GM12878 (cell line): Measurements from ENCODE around the gene CACNA1E. TPM values are rescaled to one million over a fixed set of nuclear protein-coding genes. Genes with fewer than 3 reads are reported as not detected.

Experiments used
- ATAC-seq: fragments of 200-7000 bp; cut with Tn5 transposase; 3 replicates; pipeline ENCODE4 v1.9.1; 2020; ENCODE audit warnings: mild to moderate bottlenecking, moderate library complexity
- BruUV-seq: library from RNA; stranded (reverse); fragments of 400-500 nt; replicated peaks from 2 replicates; lab custom pipeline; 2021; lab: Mats Ljungman, UMichigan
- CTCF ChIA-PET: fragments of 300-600 bp; sonication (Branson Sonifier 250); formaldehyde crosslinking; extraction: SDS; loops from one replicate; lab custom pipeline; 2021; ENCODE audit warnings: inconsistent platforms; lab: Yijun Ruan, JAX
- POLR2A ChIA-PET: fragments of 350-600 bp; formaldehyde crosslinking; extraction: SDS; loops from one replicate; lab custom pipeline; 2021; ENCODE audit warnings: inconsistent platforms; lab: Charles Lee
- RAD21 ChIA-PET: fragments of 300-600 bp; sonication (Branson Sonifier 250); formaldehyde crosslinking; loops from one replicate; lab custom pipeline; 2023; ENCODE audit warnings: antibody characterized with exemption; ENCODE audit not compliant: unreplicated experiment; lab: Charles Lee
- SMC1A ChIA-PET: fragments of 300-600 bp; sonication (Branson Sonifier 250); formaldehyde crosslinking; loops from one replicate; lab custom pipeline; 2023; ENCODE audit not compliant: unreplicated experiment, uncharacterized antibody; lab: Charles Lee
- DNase-seq: peaks from one replicate; pipeline ENCODE4 v3.0.0-alpha.2; 2011; ENCODE audit warnings: low read depth, low spot score
- FAIRE-seq: peaks from 3 replicates; lab custom pipeline; 2011; peaks lifted over from hg19 to GRCh38; lab: Jason Lieb, UNC
- H2AFZ ChIP-seq: 2 replicates; pipeline ENCODE4 v1.6.0; 2011; ENCODE audit warnings: low read depth, low read length, control low read depth; ENCODE audit not compliant: control insufficient read depth
- H3K27ac ChIP-seq: 2 replicates; pipeline ENCODE4 v1.5.1; 2011; ENCODE audit warnings: control low read depth; ENCODE audit not compliant: control insufficient read depth, insufficient read depth
- H3K27me3 ChIP-seq, 2 experiments: replicated peaks in 1 of 2; 2 replicates each; pipeline versions ENCODE4 v1.6.0 to v1.6.1; 2011; ENCODE audit warnings: low read length in 1 of 2; ENCODE audit not compliant: control insufficient read depth in 2 of 2, insufficient read depth in 2 of 2
- H3K36me3 ChIP-seq, 2 experiments: 2 replicates each; pipeline ENCODE4 v1.5.1; 2011; ENCODE audit warnings: low read length in 1 of 2; ENCODE audit not compliant: control insufficient read depth in 2 of 2, insufficient read depth in 2 of 2
- H3K4me1 ChIP-seq: 2 replicates; pipeline ENCODE4 v1.6.1; 2011; ENCODE audit warnings: mild to moderate bottlenecking, low read length, moderate library complexity, mixed read lengths; ENCODE audit not compliant: control insufficient read depth, insufficient read depth
- H3K4me2 ChIP-seq: 2 replicates; pipeline ENCODE4 v1.6.0; 2011; ENCODE audit warnings: control low read depth; ENCODE audit not compliant: control insufficient read depth, insufficient read depth
- H3K4me3 ChIP-seq: fragments of 200-600 bp; sonication (generic); 2 replicates; pipeline ENCODE4 v1.5.1; 2016
- H3K79me2 ChIP-seq: 2 replicates; pipeline ENCODE4 v1.6.0; 2011; ENCODE audit warnings: low read length; ENCODE audit not compliant: control insufficient read depth, insufficient read depth
- H3K9ac ChIP-seq: 2 replicates; pipeline ENCODE4 v1.8.0; 2011; ENCODE audit warnings: low read length, control low read depth, mixed read lengths; ENCODE audit not compliant: control insufficient read depth, insufficient read depth
- H3K9me3 ChIP-seq: replicated peaks from 3 replicates; pipeline ENCODE4 v1.5.1; 2011; ENCODE audit warnings: mild to moderate bottlenecking, low read length; ENCODE audit not compliant: control insufficient read depth, insufficient read depth
- H4K20me1 ChIP-seq: 2 replicates; pipeline ENCODE4 v1.6.0; 2011; ENCODE audit not compliant: control insufficient read depth, insufficient read depth
- FOXM1 ChIP-seq: IDR thresholded peaks from 2 replicates; pipeline ENCODE4 v1.6.1; 2012; ENCODE audit warnings: low read depth, mild to moderate bottlenecking, inconsistent platforms, low read length, moderate library complexity
- HSF1 ChIP-seq: fragments of 150-350 bp; IDR thresholded peaks from 2 replicates; pipeline ENCODE4 v1.6.1; 2014; ENCODE audit warnings: mild to moderate bottlenecking, low read depth, low read length
- JUNB ChIP-seq: IDR thresholded peaks from 2 replicates; pipeline ENCODE4 v1.6.1; 2016; ENCODE audit warnings: antibody characterized with exemption, mild to moderate bottlenecking
- KAT2A ChIP-seq: conservative IDR thresholded peaks from 2 replicates; pipeline ENCODE4 v1.6.1; 2011; ENCODE audit warnings: low read depth, low read length; ENCODE audit not compliant: control insufficient read depth
- PAX8 ChIP-seq: fragments of 450-650 bp; IDR thresholded peaks from 2 replicates; pipeline ENCODE4 v1.6.1; 2017; ENCODE audit warnings: mild to moderate bottlenecking, moderate library complexity
- POLR2AphosphoS2 ChIP-seq: IDR thresholded peaks from 2 replicates; pipeline ENCODE4 v1.6.1; 2011; ENCODE audit warnings: low read depth, mild to moderate bottlenecking, low read length, improper control_type of control experiment, moderate library complexity
- SIN3A ChIP-seq: IDR thresholded peaks from 2 replicates; pipeline ENCODE4 v1.6.1; 2012; ENCODE audit warnings: low read depth, low read length, improper control_type of control experiment
- SMAD5 ChIP-seq: IDR thresholded peaks from 2 replicates; pipeline ENCODE4 v1.6.1; 2016; ENCODE audit warnings: antibody characterized with exemption, low read depth
- SMC3 ChIP-seq: IDR thresholded peaks from 2 replicates; pipeline ENCODE4 v1.6.1; 2011; ENCODE audit warnings: low read length, improper control_type of control experiment, borderline replicate concordance
- ZBTB11 ChIP-seq: fragments of 450-650 bp; formaldehyde crosslinking; IDR thresholded peaks from 2 replicates; pipeline ENCODE4 v1.5.0; 2022; ENCODE audit warnings: mild to moderate bottlenecking, missing genetic modification characterization
- WGBS: methylation state at CpG from one replicate; pipeline ENCODE4 v1.1.6; 2016; ENCODE audit warnings: low lambda C conversion rate; ENCODE audit not compliant: insufficient replicate concordance, insufficient coverage; ENCODE audit errors: missing lambda C conversion rate; 5-methylcytosine and 5-hydroxymethylcytosine counted together
- in situ Hi-C: fragments of 300-500 bp; cut with MboI; formaldehyde crosslinking; loops from 9 replicates; pipeline ENCODE4 v1.14.3; 2018; ENCODE audit warnings: mixed read lengths
- intact Hi-C: fragments of 100-400 bp; cut with micrococcal nuclease; formaldehyde crosslinking; loops from one replicate; pipeline ENCODE4 v1.14.2; 2022; ENCODE audit not compliant: unreplicated experiment
- polyA plus RNA-seq, 11 experiments: library from polyadenylated mRNA; depleted of rRNA in 4 of 11; unstranded in 6 of 11; stranded (reverse) in 5 of 11; fragments of >200 nt; fragmentation: Nextera tagmentation in 4 of 11; fragmentation: Illumina TruSeq in 1 of 11; extraction: Ambion mirVana in 4 of 11; extraction: Trizol in 1 of 11; gene quantifications; 1 replicate in 1 of 11; 2 replicates in 10 of 11; pipeline versions ENCODE4 v1.2.1 to v1.2.3, GENCODE V29; 2011 to 2016; ENCODE audit warnings: inconsistent platforms in 2 of 11, missing spikeins in 2 of 11, low read depth in 1 of 11
- total RNA-seq, 4 experiments: library from RNA; depleted of rRNA in 3 of 4; stranded (reverse); fragments of >200 nt in 3 of 4; fragmentation: Illumina TruSeq in 1 of 4; extraction: Trizol in 1 of 4; gene quantifications; 2 replicates each; pipeline versions ENCODE4 v1.2.1 to v1.2.3, GENCODE V29; 2013 to 2021
- TF ChIP-seq, protein P1 (sequence below): IDR thresholded peaks from 2 replicates; pipeline ENCODE4 v1.6.1; 2012; ENCODE audit warnings: low read depth, low read length, improper control_type of control experiment
- TF ChIP-seq, protein P2 (sequence below): IDR thresholded peaks from 2 replicates; pipeline ENCODE4 v1.6.1; 2011; ENCODE audit warnings: low read depth, mild to moderate bottlenecking, low read length, moderate library complexity, borderline replicate concordance; ENCODE audit errors: extremely low read depth
- TF ChIP-seq, protein P3 (sequence below): fragments of 450-650 bp; IDR thresholded peaks from 2 replicates; pipeline ENCODE4 v1.6.1; 2016; ENCODE audit warnings: mild to moderate bottlenecking

The CACNA1E gene
- total and polyA plus RNA-seq, 10 of the 15 experiments (the other 5 are each of a cell fraction or from before 2014, with no cell fraction given): 0.57 to 22.0 (median 8.5) TPM

DNA sequence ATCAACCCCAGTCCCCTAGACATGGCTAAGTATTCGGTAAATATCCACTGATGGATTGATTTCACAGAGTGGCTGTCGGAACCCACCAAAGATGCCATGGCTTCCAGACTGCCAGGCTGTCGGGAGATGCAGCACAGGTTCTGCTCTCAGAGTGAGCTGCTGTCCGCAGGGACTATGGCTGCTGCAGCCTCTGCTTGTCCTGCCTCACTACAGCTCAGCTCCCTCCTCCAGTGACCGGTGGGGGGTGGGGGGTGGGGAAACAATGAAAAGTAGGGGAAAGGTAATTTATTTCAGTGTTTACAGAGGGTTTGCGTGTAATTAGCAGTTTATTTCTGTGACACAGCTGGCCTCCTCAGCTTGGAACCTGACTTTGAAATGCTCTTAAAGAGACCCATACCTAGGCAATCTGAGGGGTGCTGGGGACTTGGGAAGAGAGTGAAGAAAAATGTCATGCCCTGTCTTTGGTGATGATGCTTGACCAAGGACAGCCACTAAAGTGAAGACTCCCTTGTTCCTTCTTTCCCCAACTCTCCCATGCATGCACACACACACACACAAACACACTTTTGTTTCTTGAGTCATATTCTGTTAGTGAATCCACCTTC, 109.0 kb downstream of the CACNA1E start:
- Histone ChIP-seq H2AFZ (no peak overlapping the region), H3K4me2 (no peak overlapping the region), H4K20me1 (no peaks in the 10 kb centered on the region), H3K79me2 (no peaks in the 10 kb centered on the region), H3K4me1 (no peaks in the 10 kb centered on the region), H3K27ac (no peak overlapping the region), H3K27me3 (no peaks in the 10 kb centered on the region), H3K4me3 (no peak overlapping the region), H3K36me3 (peaks cover 5 to 8% of the 10 kb centered on the region in 2 experiments; a peak in 3 of 4 replicates), H3K9me3 (no peaks in the 10 kb centered on the region), H3K9ac (no peak overlapping the region)
- 85% methylated on average over 5 of the region's 6 CpGs for WGBS
- CTCF ChIA-PET: no interaction called here
- no peak for ATAC-seq
- BruUV-seq: no TSS peak
- RAD21 ChIA-PET: no interaction called here
- DNase-seq: no peak
- in situ Hi-C loops (no loop called here), intact Hi-C loops (no loop called here)
- no peak for FAIRE-seq
- POLR2A ChIA-PET: no interaction called here
- SMC1A ChIA-PET: no interaction called here
- TF ChIP-seq SIN3A (no peak), POLR2AphosphoS2 (no peak), ZBTB11 (CRISPR knock-in tag) (no peak), SMAD5 (no peak), JUNB (no peak), FOXM1 (no peak), HSF1 (no peak), SMC3 (no peak), PAX8 (no peak), KAT2A (no peak)
- TF ChIP-seq, protein P1, sequence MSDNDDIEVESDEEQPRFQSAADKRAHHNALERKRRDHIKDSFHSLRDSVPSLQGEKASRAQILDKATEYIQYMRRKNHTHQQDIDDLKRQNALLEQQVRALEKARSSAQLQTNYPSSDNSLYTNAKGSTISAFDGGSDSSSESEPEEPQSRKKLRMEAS: no peak
- TF ChIP-seq, protein P2, sequence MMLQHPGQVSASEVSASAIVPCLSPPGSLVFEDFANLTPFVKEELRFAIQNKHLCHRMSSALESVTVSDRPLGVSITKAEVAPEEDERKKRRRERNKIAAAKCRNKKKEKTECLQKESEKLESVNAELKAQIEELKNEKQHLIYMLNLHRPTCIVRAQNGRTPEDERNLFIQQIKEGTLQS: no peak
- TF ChIP-seq, protein P3, sequence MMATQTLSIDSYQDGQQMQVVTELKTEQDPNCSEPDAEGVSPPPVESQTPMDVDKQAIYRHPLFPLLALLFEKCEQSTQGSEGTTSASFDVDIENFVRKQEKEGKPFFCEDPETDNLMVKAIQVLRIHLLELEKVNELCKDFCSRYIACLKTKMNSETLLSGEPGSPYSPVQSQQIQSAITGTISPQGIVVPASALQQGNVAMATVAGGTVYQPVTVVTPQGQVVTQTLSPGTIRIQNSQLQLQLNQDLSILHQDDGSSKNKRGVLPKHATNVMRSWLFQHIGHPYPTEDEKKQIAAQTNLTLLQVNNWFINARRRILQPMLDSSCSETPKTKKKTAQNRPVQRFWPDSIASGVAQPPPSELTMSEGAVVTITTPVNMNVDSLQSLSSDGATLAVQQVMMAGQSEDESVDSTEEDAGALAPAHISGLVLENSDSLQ: no peak
